SIG-M5 treated with dmso at 0.1 percent for 504 hours (cell line): ENCODE results near the gene DAND5.

Experiments used
- DNase-seq: peaks from one replicate; lab custom pipeline; 2025; ENCODE audit not compliant: unreplicated experiment; lab: John Stamatoyannopoulos, UW

DAND5 gene

GRCh38 chr19:12969292-12969988 is at the start of gene DAND5:
Gene DAND5, plus strand, starts transcription at chr19:12969576. Its CDS starts 85 bp downstream, at chr19:12969661.
- no peak for DNase-seq

GRCh38 chr19:12921047-12921446 is 48.3 kb upstream of the DAND5 start:
- no peak for DNase-seq

GRCh38 chr19:12922959-12923358 is 46.4 kb upstream of the DAND5 start:
- DNase-seq, result no peak

- no peak for DNase-seq
Observed at GRCh38 chr19:12924621-12925310, 44.6 kb upstream of the DAND5 start.

- DNase-seq, result no peak
Observed at GRCh38 chr19:12930002-12930645, 39.3 kb upstream of the DAND5 start.

GRCh38 chr19:12932392-12933286 is 36.7 kb upstream of the DAND5 start:
- DNase-seq, result no peak

GRCh38 chr19:12933287-12934072 is 35.9 kb upstream of the DAND5 start, which contains the start of gene FARSA:
Gene FARSA, minus strand, starts transcription at chr19:12933711. Its CDS starts 15 bp downstream, at chr19:12933696.
- peak; percentile 92 for DNase-seq

GRCh38 chr19:12935071-12935470 is 34.3 kb upstream of the DAND5 start:
- no peak for DNase-seq

- peak; percentile 25 for DNase-seq
Observed at GRCh38 chr19:12936582-12936981, 32.8 kb upstream of the DAND5 start.

GRCh38 chr19:12937093-12937926 is 32.1 kb upstream of the DAND5 start:
- peak; percentile 94 for DNase-seq

GRCh38 chr19:12937927-12938778 is 31.2 kb upstream of the DAND5 start, which contains the start of gene CALR:
Gene CALR, plus strand, starts transcription at chr19:12938609. Its CDS starts 71 bp downstream, at chr19:12938680.
- peak; percentile 98 for DNase-seq

GRCh38 chr19:12938779-12939601 is 30.4 kb upstream of the DAND5 start:
- peak; percentile 56 for DNase-seq

GRCh38 chr19:12939975-12940423 is 29.4 kb upstream of the DAND5 start:
- DNase-seq, result no peak

GRCh38 chr19:12940897-12941296 is 28.5 kb upstream of the DAND5 start:
- DNase-seq, result no peak

GRCh38 chr19:12943437-12944044 is 25.8 kb upstream of the DAND5 start:
- no peak for DNase-seq

- no peak for DNase-seq
Observed at GRCh38 chr19:12944104-12944674, 25.2 kb upstream of the DAND5 start.
